GM18499 (cell line): Measurements from ENCODE around the gene DTL.

Experiments
- ATAC-seq: cut with Tn5 transposase; IDR thresholded peaks from one replicate; pipeline ENCODE4 v1.9.1; 2021; ENCODE audit warnings: moderate number of reproducible peaks; ENCODE audit not compliant: insufficient read depth, unreplicated experiment

The DTL gene

GRCh38 chr1:212082765-212083406, 47.3 kb downstream of the DTL start:
- no peak for ATAC-seq

GRCh38 chr1:212089560-212090163, 54.1 kb downstream of the DTL start:
- ATAC-seq = no peak

GRCh38 chr1:212091438-212092121, 56.0 kb downstream of the DTL start:
- no peak for ATAC-seq

GRCh38 chr1:212097360-212097759, 61.8 kb downstream of the DTL start:
- ATAC-seq = no peak

GRCh38 chr1:212098310-212098709, 62.8 kb downstream of the DTL start:
- ATAC-seq = no peak

- no peak for ATAC-seq
Measured at GRCh38 chr1:212098771-212099170, 63.2 kb downstream of the DTL start.

GRCh38 chr1:212101251-212101650, 65.7 kb downstream of the DTL start:
- no peak for ATAC-seq

GRCh38 chr1:212101735-212102134, 66.2 kb downstream of the DTL start:
- ATAC-seq = no peak

GRCh38 chr1:212104586-212105325, 69.2 kb downstream of the DTL start:
- ATAC-seq = no peak

- ATAC-seq = no peak
Measured at GRCh38 chr1:212106286-212106792, 70.8 kb downstream of the DTL start.

GRCh38 chr1:212107481-212107880, 71.9 kb downstream of the DTL start:
- ATAC-seq = no peak

- ATAC-seq = no peak
Measured at GRCh38 chr1:212108187-212108586, 72.6 kb downstream of the DTL start.

GRCh38 chr1:212108981-212109380, 73.4 kb downstream of the DTL start:
- ATAC-seq = no peak

GRCh38 chr1:212109728-212110127, 74.2 kb downstream of the DTL start:
- ATAC-seq = no peak

GRCh38 chr1:212110617-212111016, 75.1 kb downstream of the DTL start:
- no peak for ATAC-seq

GRCh38 chr1:212111536-212111935, 76.0 kb downstream of the DTL start:
- no peak for ATAC-seq

GRCh38 chr1:212113706-212114105, 78.2 kb downstream of the DTL start:
- no peak for ATAC-seq

- ATAC-seq = no peak
Measured at GRCh38 chr1:212118167-212118871, 82.8 kb downstream of the DTL start.

- no peak for ATAC-seq
Measured at GRCh38 chr1:212118872-212119260, 83.3 kb downstream of the DTL start.

GRCh38 chr1:212119397-212119837, 83.9 kb downstream of the DTL start:
- no peak for ATAC-seq
